PC-9 (cell line): ENCODE data around the gene GAB4. TPM values are rescaled to one million over a fixed set of nuclear protein-coding genes. Genes with fewer than 3 reads are reported as not detected.

Experiments
- BruUV-seq: library from RNA; stranded (reverse); fragments of 400-500 nt; replicated peaks from 2 replicates; lab custom pipeline; 2021; lab: Mats Ljungman, UMichigan
- CTCF ChIA-PET: fragments of 300-600 bp; sonication (Branson Sonifier 250); formaldehyde crosslinking; loops from one replicate; lab custom pipeline; 2022; ENCODE audit warnings: antibody characterized with exemption; lab: Charles Lee
- POLR2A ChIA-PET: fragments of 300-600 bp; sonication (Branson Sonifier 250); formaldehyde crosslinking; loops from one replicate; lab custom pipeline; 2022; ENCODE audit warnings: antibody characterized with exemption; ENCODE audit not compliant: unreplicated experiment; lab: Charles Lee
- DNase-seq, 2 experiments: peaks; one replicate each; pipeline versions ENCODE4 v3.0.0 to v3.0.0-alpha.2; 2015 to 2022; ENCODE audit warnings: mixed read lengths in 1 of 2
- H2AFZ ChIP-seq: fragments of 200-600 bp; sonication (generic); 2 replicates; pipeline ENCODE4 v1.8.1; 2017; ENCODE audit warnings: antibody characterized with exemption
- H3F3A ChIP-seq: fragments of 200-600 bp; sonication (generic); 2 replicates; pipeline ENCODE4 v1.8.1; 2017; ENCODE audit warnings: antibody characterized with exemption, mild to moderate bottlenecking, low read depth; ENCODE audit not compliant: insufficient read depth
- H3K27ac ChIP-seq: fragments of 200-600 bp; sonication (generic); 2 replicates; pipeline ENCODE4 v1.6.1; 2016; ENCODE audit warnings: mixed run types
- H3K27me3 ChIP-seq: fragments of 200-600 bp; sonication (generic); 2 replicates; pipeline ENCODE4 v1.6.1; 2016; ENCODE audit warnings: low read depth, mixed run types; ENCODE audit not compliant: insufficient read depth
- H3K36me3 ChIP-seq: fragments of 200-600 bp; sonication (generic); 2 replicates; pipeline ENCODE4 v1.6.1; 2016; ENCODE audit warnings: low read depth, mixed run types
- H3K4me1 ChIP-seq: fragments of 200-600 bp; sonication (generic); replicated peaks from 2 replicates; pipeline ENCODE4 v1.6.1; 2016; ENCODE audit warnings: mixed run types; ENCODE audit not compliant: insufficient read depth
- H3K4me2 ChIP-seq: fragments of 200-600 bp; sonication (generic); 2 replicates; pipeline ENCODE4 v1.6.1; 2017; ENCODE audit warnings: mixed run types
- H3K4me3 ChIP-seq: fragments of 200-600 bp; sonication (generic); 2 replicates; pipeline ENCODE4 v1.6.1; 2016; ENCODE audit warnings: mixed run types
- H3K79me2 ChIP-seq: fragments of 200-600 bp; sonication (generic); 2 replicates; pipeline ENCODE4 v1.6.1; 2017; ENCODE audit warnings: low read depth, mixed run types
- H3K9me2 ChIP-seq: fragments of 200-600 bp; sonication (generic); 2 replicates; pipeline ENCODE4 v1.8.1; 2017; ENCODE audit warnings: mild to moderate bottlenecking; ENCODE audit not compliant: insufficient read depth
- H3K9me3 ChIP-seq: fragments of 200-600 bp; sonication (generic); 2 replicates; pipeline ENCODE4 v1.8.1; 2016; ENCODE audit warnings: low read depth; ENCODE audit not compliant: insufficient read depth
- H4K20me1 ChIP-seq: fragments of 200-600 bp; sonication (generic); 2 replicates; pipeline ENCODE4 v1.8.1; 2017; ENCODE audit not compliant: insufficient read depth
- EZH2 ChIP-seq: fragments of 200-600 bp; sonication (generic); IDR thresholded peaks from 2 replicates; pipeline ENCODE4 v1.8.0; 2017; ENCODE audit warnings: antibody characterized with exemption, low read depth
- intact Hi-C: fragments of 100-400 bp; cut with micrococcal nuclease; formaldehyde crosslinking; loops from one replicate; pipeline ENCODE4 v1.10.0; 2022; ENCODE audit not compliant: unreplicated experiment
- total RNA-seq: library from RNA; stranded (reverse); gene quantifications from 2 replicates; pipeline ENCODE4 v1.2.3, GENCODE V29; 2021
- TF ChIP-seq, protein P1 (sequence below): fragments of 200-600 bp; sonication (generic); conservative IDR thresholded peaks from 2 replicates; pipeline ENCODE4 v1.6.1; 2017; ENCODE audit warnings: mixed run types, antibody characterized with exemption, mild to moderate bottlenecking, moderate library complexity

GAB4 gene
- total RNA-seq, 1 experiment from 2014 or later = not detected

DNA sequence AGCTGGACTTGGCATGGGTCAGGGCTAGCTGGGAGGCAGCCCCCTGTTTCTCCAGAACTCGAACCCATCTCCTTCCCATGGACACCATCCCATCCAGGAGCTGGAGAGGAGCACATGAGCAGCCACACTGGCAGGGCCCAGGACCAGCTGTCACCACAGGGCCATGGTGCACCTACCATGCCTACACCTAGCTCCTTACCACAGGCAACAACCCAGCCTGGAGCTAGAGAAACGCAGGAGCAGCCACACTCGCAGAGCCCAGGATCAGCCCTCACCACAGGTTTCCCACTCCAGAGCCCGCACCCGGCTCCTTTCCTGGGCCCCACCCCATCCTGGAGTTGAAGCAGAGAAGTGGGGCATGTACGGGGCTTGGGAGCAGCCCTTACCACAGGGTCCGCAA lies 50.2 kb downstream of the GAB4 start:
- CTCF ChIA-PET = no interaction called here
- TF ChIP-seq EZH2 = no peak
- TF ChIP-seq, protein P1, sequence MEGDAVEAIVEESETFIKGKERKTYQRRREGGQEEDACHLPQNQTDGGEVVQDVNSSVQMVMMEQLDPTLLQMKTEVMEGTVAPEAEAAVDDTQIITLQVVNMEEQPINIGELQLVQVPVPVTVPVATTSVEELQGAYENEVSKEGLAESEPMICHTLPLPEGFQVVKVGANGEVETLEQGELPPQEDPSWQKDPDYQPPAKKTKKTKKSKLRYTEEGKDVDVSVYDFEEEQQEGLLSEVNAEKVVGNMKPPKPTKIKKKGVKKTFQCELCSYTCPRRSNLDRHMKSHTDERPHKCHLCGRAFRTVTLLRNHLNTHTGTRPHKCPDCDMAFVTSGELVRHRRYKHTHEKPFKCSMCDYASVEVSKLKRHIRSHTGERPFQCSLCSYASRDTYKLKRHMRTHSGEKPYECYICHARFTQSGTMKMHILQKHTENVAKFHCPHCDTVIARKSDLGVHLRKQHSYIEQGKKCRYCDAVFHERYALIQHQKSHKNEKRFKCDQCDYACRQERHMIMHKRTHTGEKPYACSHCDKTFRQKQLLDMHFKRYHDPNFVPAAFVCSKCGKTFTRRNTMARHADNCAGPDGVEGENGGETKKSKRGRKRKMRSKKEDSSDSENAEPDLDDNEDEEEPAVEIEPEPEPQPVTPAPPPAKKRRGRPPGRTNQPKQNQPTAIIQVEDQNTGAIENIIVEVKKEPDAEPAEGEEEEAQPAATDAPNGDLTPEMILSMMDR = no peak
- H4K20me1 ChIP-seq = no peaks in the 10 kb centered on the region
- no peaks in the 10 kb centered on the region for H3K79me2 ChIP-seq
- POLR2A ChIA-PET = no interaction called here
- no peak overlapping the region for H3K4me2 ChIP-seq
- no peaks in the 10 kb centered on the region for H3K9me2 ChIP-seq
- H3K4me1 ChIP-seq = no peaks in the 10 kb centered on the region
- no peaks in the 10 kb centered on the region for H3K36me3 ChIP-seq
- no peak overlapping the region for H3K27ac ChIP-seq
- intact Hi-C loops = no loop called here
- H3K4me3 ChIP-seq = no peak overlapping the region
- H3K9me3 ChIP-seq = no peaks in the 10 kb centered on the region
- no TSS peak for BruUV-seq
- peaks cover 20% of the 10 kb centered on the region for H3K27me3 ChIP-seq
- DNase-seq = no peak
- H2AFZ ChIP-seq = no peak overlapping the region
- H3F3A ChIP-seq = no peaks in the 10 kb centered on the region

DNA sequence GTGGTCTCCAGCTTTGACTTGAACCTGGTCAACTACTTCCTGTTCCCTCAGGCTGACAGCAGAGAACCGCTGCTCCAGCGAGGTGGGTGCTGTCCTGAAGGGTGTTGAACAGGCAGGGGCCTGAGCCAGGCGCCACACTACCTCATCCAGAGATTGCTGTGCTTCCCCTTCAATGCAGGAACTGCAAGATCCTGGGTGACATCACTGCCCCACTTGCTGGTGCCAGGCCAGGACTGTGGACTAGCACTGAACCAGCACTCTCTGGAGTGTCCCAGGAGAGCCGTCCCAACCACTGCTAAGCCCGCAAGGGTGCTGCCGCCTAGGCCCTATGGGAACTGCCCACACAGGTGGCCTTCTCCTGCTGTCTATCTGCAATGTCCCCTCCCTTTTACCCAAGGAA lies 51.7 kb downstream of the GAB4 start:
- no peak for DNase-seq
- CTCF ChIA-PET = no interaction called here
- Histone ChIP-seq H3K9me3 (no peaks in the 10 kb centered on the region), H3F3A (no peaks in the 10 kb centered on the region), H2AFZ (no peak overlapping the region), H3K36me3 (no peaks in the 10 kb centered on the region), H3K4me3 (no peak overlapping the region), H3K4me1 (no peaks in the 10 kb centered on the region), H3K27me3 (peaks cover 12% of the 10 kb centered on the region; the same call in 1 of the 2 replicates), H3K79me2 (no peaks in the 10 kb centered on the region), H3K27ac (no peak overlapping the region), H3K9me2 (no peaks in the 10 kb centered on the region), H3K4me2 (no peak overlapping the region), H4K20me1 (no peaks in the 10 kb centered on the region)
- intact Hi-C loops = no loop called here
- no peak for TF ChIP-seq EZH2
- TF ChIP-seq, protein P1 = no peak
- BruUV-seq = no TSS peak
- POLR2A ChIA-PET = no interaction called here

- intact Hi-C loops = no loop called here
- DNase-seq = no peak
These were observed 52.3 kb downstream of the GAB4 start for GRCh38 chr22:16955678-16956210.

More at GRCh38 chr22:16955678-16956210, 52.3 kb downstream of the GAB4 start:
- H2AFZ ChIP-seq = no peak overlapping the region
- H3K9me3 ChIP-seq = no peaks in the 10 kb centered on the region
- no peak for TF ChIP-seq EZH2
- TF ChIP-seq, protein P1 = no peak
- no peak overlapping the region for H3K4me3 ChIP-seq
- peaks cover 12% of the 10 kb centered on the region; the same call in 1 of the 2 replicates for H3K27me3 ChIP-seq
- ChIA-PET CTCF (no interaction called here), POLR2A (no interaction called here)
- H3K79me2 ChIP-seq = no peaks in the 10 kb centered on the region
- H3K4me2 ChIP-seq = no peak overlapping the region
- no peaks in the 10 kb centered on the region for H3K9me2 ChIP-seq
- H4K20me1 ChIP-seq = no peaks in the 10 kb centered on the region
- no peak overlapping the region for H3K27ac ChIP-seq
- no TSS peak for BruUV-seq
- no peaks in the 10 kb centered on the region for H3K4me1 ChIP-seq
- H3F3A ChIP-seq = no peaks in the 10 kb centered on the region
- no peaks in the 10 kb centered on the region for H3K36me3 ChIP-seq
